GM19238 (cell line): Measurements from ENCODE around the gene PRR7.
"Not testable (repeated sequence)": the region's sequence is repeated elsewhere in the genome, so short reads cannot be mapped to it uniquely, and the experiment has no call there.

ENCODE experiments used
- DNase-seq: peaks from one replicate; pipeline ENCODE4 v3.0.0; 2011; ENCODE audit warnings: low spot score; ENCODE audit not compliant: insufficient read length

PRR7 gene

GRCh38 chr5:177483994-177484901 lies 37.6 kb downstream of the PRR7 start:
- no peak for DNase-seq

DNA sequence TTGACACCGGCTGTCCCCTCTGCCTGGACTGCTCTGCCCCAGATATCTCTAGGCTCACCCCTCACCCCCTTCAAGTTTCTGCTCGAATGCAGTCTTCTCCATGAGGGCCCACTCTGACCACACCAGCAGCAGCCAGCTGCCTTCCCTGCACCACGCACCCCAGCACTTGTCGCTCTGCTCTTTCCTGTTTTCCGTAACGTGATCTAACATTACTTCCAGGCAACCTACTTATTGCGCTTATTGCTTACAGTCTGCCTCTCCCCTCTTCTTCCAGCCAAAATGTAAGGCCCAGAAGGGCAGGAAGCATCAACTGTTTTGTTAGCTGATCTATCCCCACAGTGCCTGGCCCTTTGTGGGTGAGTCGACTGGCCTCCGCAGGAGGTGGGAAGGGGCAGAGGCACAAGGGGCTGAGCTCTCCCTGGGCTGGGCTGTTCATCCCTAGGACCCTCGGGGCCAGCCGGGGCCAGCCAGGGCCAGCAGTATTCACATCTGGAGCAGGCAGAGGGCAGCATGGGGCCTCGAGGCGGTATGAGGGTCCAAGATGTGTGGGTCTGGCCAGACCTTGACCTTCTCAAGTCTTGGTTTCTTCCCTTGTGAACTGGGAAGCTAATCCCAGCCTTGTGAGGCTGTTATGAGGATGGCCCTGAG lies 38.4 kb downstream of the PRR7 start:
- DNase-seq, result no peak

GRCh38 chr5:177485753-177486152 lies 39.1 kb downstream of the PRR7 start:
- DNase-seq, result not testable (repeated sequence)

DNA sequence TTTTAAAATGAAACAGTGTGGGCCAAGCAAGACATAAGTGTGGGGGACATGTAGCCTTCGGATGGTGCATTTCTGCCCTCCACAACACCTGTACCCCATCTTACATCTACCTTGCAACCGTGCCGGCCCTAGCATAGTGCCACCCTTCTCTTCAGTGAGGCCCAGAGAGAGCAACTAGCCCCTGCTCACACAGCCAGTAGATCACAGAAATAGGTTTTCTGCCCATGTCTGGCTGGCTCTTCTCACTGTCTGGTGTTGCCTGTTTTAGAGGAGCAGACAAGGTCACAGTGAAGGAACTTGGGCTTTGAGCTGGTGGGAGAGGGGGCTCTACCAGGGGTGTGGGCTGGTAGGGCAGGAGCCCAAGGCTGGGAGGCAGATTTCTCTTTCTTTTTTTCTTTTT lies 39.6 kb downstream of the PRR7 start:
- no peak for DNase-seq

GRCh38 chr5:177487144-177487543 lies 40.5 kb downstream of the PRR7 start:
- no peak for DNase-seq

DNA sequence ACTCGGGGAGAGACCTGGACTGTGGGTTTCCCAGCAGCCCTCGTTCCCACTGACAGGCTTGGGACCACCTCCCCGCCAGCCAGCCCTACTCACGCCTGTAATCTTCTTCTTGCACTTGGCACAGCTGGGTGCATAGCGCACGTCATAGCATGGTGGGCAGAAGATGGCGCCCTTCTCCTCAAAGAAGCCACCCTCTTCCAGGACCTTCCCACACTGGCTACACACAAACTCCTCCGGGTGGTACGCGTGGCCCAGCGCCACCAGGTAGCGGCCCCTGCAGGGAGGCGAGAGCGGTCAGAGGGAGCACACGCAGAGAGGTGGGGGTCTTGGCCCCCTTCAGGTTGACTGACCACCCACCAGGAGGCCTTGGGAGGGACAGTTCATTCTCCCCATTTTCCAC lies 41.4 kb downstream of the PRR7 start:
- DNase-seq, result no peak

DNA sequence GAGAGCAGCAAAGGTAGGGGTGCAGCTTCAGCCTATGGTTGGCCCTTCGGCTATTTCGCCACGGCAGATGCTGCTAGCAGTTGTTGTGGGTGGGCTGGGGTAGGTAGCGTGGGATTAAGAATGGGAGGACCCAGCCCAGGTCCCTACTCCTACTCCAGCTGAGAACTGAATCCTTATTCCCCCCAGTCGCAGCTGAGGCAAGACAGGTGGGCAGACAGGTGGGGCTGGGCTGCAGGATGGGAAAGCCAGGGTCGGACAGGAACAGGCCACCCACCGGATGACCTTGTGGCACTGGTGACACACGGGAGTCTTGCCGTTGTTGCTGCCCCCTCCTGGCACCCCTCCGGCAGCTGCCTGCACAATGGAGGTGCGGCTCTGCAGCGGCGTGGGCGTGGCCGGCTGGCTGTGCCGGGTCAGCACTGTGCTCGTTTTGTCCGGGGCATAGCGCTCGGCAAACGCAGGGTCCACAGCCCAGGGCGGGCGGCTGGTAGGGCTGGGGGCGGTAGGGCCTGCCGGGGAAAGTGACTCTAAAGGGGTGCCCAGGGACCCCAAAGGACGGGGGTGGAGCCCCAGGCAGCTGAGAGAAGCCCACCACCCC lies 42.6 kb downstream of the PRR7 start:
- DNase-seq, result no peak

DNA sequence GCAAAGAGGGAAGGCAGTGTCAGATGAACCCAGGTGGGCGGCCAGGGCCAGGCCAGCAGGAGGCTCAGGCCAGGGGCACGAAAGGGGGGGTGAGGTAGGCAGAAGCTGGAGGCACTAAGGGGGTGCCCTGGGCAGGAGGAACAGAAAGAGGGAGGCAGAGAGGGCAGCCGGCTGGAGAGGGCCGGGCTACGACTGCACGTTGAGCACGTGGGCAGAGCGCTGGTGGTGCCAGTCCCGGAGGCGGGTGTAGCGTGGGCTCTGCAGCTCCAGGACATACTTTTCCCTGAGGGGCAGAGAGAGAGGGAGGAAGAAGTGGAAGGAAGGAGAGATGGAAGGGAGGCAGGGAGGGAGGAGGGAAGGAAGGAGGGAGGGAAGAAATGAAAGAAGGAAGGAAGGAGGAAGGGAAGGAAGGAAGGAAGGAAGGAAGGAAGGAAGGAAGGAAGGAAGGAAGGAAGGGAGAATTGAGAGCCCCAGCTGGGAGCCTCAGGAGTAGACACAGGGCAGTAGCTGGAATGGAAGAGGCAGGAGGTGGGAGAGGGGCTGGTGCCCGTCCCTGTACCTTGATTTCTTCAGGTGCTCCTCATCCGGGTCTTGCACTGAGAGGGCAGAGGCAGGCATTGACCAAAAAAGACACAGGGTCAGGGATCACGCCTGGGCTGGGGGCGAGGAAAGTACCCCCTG lies 43.8 kb downstream of the PRR7 start:
- no peak for DNase-seq

- no peak for DNase-seq
These were observed 44.4 kb downstream of the PRR7 start for GRCh38 chr5:177490992-177491391.

GRCh38 chr5:177491429-177491945 lies 44.9 kb downstream of the PRR7 start:
- DNase-seq, result no peak

GRCh38 chr5:177491983-177492746 lies 45.6 kb downstream of the PRR7 start:
- no peak for DNase-seq

DNA sequence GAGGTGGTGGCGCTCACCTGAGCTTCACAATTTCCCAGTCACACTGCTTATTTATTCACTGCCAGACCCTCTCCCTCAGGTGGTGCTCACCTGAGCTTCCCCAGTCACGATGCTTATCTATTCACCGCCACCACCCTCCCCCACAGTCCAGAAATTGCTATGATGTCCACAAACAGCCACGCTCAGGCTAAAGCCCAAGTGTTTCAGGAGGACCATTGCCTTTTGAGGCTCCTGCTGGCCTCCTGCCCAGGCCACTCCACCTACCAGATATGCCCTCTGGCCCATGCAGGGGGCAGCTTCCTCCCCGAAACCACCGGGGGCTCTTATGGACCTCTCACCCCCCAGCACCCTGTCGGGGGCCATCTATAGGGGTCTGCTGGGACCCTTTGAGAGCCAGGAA lies 46.2 kb downstream of the PRR7 start:
- no peak for DNase-seq

GRCh38 chr5:177493795-177494345 lies 47.3 kb downstream of the PRR7 start:
- no peak for DNase-seq

- DNase-seq, result no peak
These were observed 48.0 kb downstream of the PRR7 start for GRCh38 chr5:177494346-177495195.

DNA sequence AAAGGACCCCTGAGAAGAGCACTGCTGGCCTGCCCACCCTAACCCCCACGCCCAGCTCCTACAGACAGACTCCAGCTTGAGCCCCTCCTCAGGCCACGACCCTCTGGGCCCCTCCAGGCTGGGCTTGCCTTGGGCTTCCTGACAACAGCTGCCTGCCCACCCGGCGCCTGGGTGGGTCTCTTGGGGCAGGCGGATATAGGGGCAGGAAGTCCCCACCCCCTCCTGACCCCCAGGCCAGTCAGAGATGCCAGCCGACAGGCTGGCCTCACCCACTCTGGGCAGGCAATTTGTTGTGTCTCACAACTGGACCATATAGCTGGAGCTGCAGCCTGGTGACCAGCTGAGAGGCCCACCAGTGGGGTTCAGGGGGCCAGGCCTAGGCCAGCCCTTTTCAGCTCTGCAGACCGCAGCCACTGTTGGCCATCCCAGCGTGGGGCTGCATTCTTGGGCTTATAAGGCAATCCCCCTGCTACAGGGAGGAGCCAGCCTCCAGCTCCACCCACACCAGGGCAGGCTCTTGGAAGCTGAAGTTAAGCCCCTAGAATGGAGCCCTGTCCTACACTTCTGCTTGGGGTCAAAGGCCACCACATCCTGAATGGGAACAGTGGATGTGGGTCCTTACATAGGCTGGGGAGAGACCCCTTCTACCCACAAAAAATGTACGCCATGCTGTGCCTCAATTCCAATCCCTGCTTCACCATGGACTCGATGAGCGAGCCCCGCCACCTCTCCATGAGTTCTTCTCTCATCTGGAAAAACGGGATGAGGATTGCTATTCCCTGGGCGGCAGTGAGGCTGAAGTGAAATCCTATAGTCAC lies 48.8 kb downstream of the PRR7 start:
- no peak for DNase-seq

DNA sequence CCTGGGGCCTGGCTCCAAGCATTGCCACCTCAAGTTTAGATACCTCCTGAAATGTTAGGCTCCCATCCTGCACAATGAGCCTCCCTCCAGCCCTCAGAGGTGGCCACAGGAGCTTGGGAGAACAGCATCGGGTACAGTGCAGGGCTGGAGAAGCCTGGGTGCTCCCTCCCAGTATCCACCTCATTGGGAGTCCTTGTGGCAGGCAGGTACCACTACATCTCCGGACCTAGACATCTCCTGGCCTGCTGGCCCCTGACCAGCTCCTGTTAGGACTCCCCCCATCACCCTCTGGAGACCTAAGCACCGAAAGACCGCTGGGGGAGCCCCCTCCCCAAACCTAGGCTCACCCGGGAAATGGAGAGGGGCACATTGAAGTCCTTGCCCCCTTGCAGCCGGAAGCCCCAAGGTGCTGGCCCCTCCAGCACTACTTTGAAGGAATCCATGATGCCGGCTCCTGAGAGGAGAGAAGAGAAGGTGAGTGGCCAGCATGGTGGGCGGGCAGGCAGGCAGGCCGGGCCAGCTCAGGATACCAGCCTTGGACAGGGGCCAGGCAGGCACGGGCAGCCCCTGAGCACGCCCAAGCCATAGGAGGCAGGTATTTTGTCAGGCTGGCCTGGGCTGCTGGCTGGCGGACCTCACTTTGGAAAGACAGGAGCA lies 49.6 kb downstream of the PRR7 start:
- DNase-seq, result no peak

- DNase-seq, result no peak
These were observed 50.2 kb downstream of the PRR7 start for GRCh38 chr5:177496727-177497291.
